ENCODE results near the gene TGFBR3. TPM values are rescaled to one million over a fixed set of nuclear protein-coding genes. Genes with fewer than 3 reads are reported as not detected.

Gene TGFBR3
- total and polyA plus RNA-seq, 2 of the 8 experiments (the other 6 are each of a cell fraction or from before 2014, with no cell fraction given), result 2.0 to 6.1 TPM

DNA sequence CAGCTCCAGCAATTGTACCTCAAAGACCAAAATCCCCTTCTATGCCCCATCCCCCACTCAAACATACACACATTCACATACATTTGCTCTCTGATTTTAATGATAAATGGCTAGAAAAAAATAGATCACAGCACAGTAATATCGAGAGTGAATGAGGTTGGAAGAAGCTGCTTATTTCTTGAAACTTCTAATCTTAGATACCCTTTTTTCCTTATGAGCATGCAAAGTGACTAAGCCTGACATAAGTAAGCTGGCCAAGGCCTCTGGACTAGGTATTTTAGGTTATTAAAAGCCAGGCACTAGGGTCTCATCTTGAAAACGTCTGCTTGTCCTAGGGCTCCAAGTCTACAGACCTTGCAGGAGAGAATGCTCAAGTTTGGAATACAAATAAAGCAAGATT, 133.6 kb downstream of the TGFBR3 start:
- Histone ChIP-seq H2BK15ac (ENCODE audit: low read length) (no peak overlapping the region), H3K4me3 (ENCODE audit: extremely low read depth in 1 of 4, insufficient read depth in 2 of 4, low read depth in 3 of 4, low read length in 4 of 4) (no peak overlapping the region), H3K27ac (ENCODE audit: low read depth, low read length) (no peak overlapping the region), H4K5ac (ENCODE audit: insufficient read length, low read depth, low read length) (no peak overlapping the region), H3K4ac (replicated peaks; ENCODE audit: insufficient read length, low read depth, low read length) (no peak overlapping the region), H3K9ac (replicated peaks in 1 of 4; ENCODE audit: extremely low read depth in 1 of 4, low read depth in 3 of 4, low read length in 3 of 4) (no peak overlapping the region), H3K79me2 (ENCODE audit: control insufficient read depth in 1 of 2, insufficient read depth in 2 of 2, low read length in 2 of 2) (no peaks in the 10 kb centered on the region), H4K8ac (ENCODE audit: extremely low read depth, insufficient read depth, low read length) (no peak overlapping the region), H3K79me1 (ENCODE audit: low read depth, low read length) (no peaks in the 10 kb centered on the region), H3K27me3 (replicated peaks in 1 of 4; ENCODE audit: control insufficient read depth in 3 of 4, extremely low read depth in 1 of 4, insufficient read depth in 3 of 4, low read length in 3 of 4) (no peaks in the 10 kb centered on the region), H3K23ac (ENCODE audit: insufficient read length) (no peak overlapping the region), H3K23me2 (ENCODE audit: low read depth, low read length) (no peaks in the 10 kb centered on the region), H4K20me1 (replicated peaks in 1 of 2; ENCODE audit: control insufficient read depth in 1 of 2, insufficient read depth in 2 of 2, low read length in 2 of 2) (no peaks in the 10 kb centered on the region), H3K9me3 (ENCODE audit: insufficient read depth in 2 of 2, low read depth in 1 of 2, low read length in 1 of 2) (no peaks in the 10 kb centered on the region), H3K56ac (replicated peaks; ENCODE audit: insufficient read length, low read depth, low read length) (no peak overlapping the region), H2BK20ac (ENCODE audit: low read length) (no peak overlapping the region), H2BK5ac (ENCODE audit: low read depth, low read length) (no peak overlapping the region), H3K4me2 (ENCODE audit: insufficient read depth in 1 of 2, low read depth in 2 of 2, low read length in 2 of 2) (no peak overlapping the region), H3K18ac (ENCODE audit: extremely low read depth, low read length) (no peak overlapping the region), H2AK5ac (ENCODE audit: low read depth, low read length) (no peak overlapping the region), H2AFZ (ENCODE audit: low read length) (no peak overlapping the region), H2BK12ac (ENCODE audit: low read depth, low read length) (no peak overlapping the region), H2BK120ac (replicated peaks; ENCODE audit: low read depth, low read length) (no peak overlapping the region), H4K91ac (replicated peaks; ENCODE audit: insufficient read length, low read length) (no peak overlapping the region), H3K36me3 (ENCODE audit: control insufficient read depth in 2 of 4, insufficient read depth in 4 of 4, low read length in 3 of 4) (no peaks in the 10 kb centered on the region), H3K4me1 (replicated peaks in 1 of 4; ENCODE audit: control insufficient read depth in 3 of 4, insufficient read depth in 4 of 4, low read length in 3 of 4) (peaks cover 0 to 5% (median 2%) of the 10 kb centered on the region in 4 experiments; a peak in 1 of 7 replicates), H3K14ac (ENCODE audit: insufficient read length) (no peak overlapping the region)
- WGBS, 2 experiments (ENCODE audit: extremely low coverage in 1 of 2, insufficient coverage in 1 of 2, insufficient read length in 1 of 2, insufficient replicate concordance in 2 of 2, low coverage in 1 of 2, low lambda C conversion rate in 2 of 2, missing lambda C conversion rate in 1 of 2), result 74% methylated on average over 2 of the region's 2 CpGs; no CpG with 5 or more reads in 1 of the 2 experiments
- ChIA-PET POLR2A (ENCODE audit: partially characterized antibody) (no interaction called here), CTCF (ENCODE audit: partially characterized antibody) (interaction anchor here (0.5 to 1.7 kb wide), 4 partner anchors 12 to 251 kb away, joined by 3 to 6 read pairs (median 3); no protein-coding TSS in a partner anchor)
- FAIRE-seq (no peak), DNase-seq (ENCODE audit: low read depth in 1 of 2, low spot score in 2 of 2) (no peak)
- TF ChIP-seq TAF1 (IDR thresholded peaks at IDR 0.05; ENCODE audit: low read depth, low read length) (no peak), RNF2 (IDR thresholded peaks at IDR 0.05; ENCODE audit: borderline replicate concordance, low read depth, low read length, missing control alignments, poor library complexity, severe bottlenecking) (no peak), RFX5 (IDR thresholded peaks at IDR 0.05; ENCODE audit: borderline replicate concordance, low read depth, low read length) (no peak), SAP30 (IDR thresholded peaks at IDR 0.05; ENCODE audit: insufficient read depth, insufficient replicate concordance, low read length) (no peak), SP2 (IDR thresholded peaks at IDR 0.05; ENCODE audit: low read length) (no peak), EGR1 (IDR thresholded peaks at IDR 0.05; ENCODE audit: borderline replicate concordance, low read depth, low read length) (no peak), KDM5A (IDR thresholded peaks at IDR 0.05; ENCODE audit: low read length) (no peak), ZNF274 (IDR thresholded peaks at IDR 0.05; ENCODE audit: borderline replicate concordance, extremely low read depth, low read length) (no peak), MAFK (IDR thresholded peaks at IDR 0.05; ENCODE audit: low read depth, low read length) (no peak), SIN3A (conservative IDR thresholded peaks at IDR 0.05 in 1 of 2, IDR thresholded peaks at IDR 0.05 in 1 of 2; ENCODE audit: low read depth in 1 of 2, low read length in 2 of 2) (no peak), GABPA (IDR thresholded peaks at IDR 0.05; ENCODE audit: borderline replicate concordance, insufficient read depth, low read length) (no peak)
- TF ChIP-seq, protein P1, sequence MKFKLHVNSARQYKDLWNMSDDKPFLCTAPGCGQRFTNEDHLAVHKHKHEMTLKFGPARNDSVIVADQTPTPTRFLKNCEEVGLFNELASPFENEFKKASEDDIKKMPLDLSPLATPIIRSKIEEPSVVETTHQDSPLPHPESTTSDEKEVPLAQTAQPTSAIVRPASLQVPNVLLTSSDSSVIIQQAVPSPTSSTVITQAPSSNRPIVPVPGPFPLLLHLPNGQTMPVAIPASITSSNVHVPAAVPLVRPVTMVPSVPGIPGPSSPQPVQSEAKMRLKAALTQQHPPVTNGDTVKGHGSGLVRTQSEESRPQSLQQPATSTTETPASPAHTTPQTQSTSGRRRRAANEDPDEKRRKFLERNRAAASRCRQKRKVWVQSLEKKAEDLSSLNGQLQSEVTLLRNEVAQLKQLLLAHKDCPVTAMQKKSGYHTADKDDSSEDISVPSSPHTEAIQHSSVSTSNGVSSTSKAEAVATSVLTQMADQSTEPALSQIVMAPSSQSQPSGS (IDR thresholded peaks at IDR 0.05; ENCODE audit: low read length), result no peak

Measured in H1 (cell line).